Uterus (tissue), 4 donors: Measurements from ENCODE around the gene DUSP8. TPM values are rescaled to one million over a fixed set of nuclear protein-coding genes. Genes with fewer than 3 reads are reported as not detected.
"Not testable (repeated sequence)": the region's sequence is repeated elsewhere in the genome, so short reads cannot be mapped to it uniquely, and the experiment has no call there.

Experiments used
- DNase-seq, 2 donors: peaks; one replicate each; pipeline ENCODE4 v3.0.0-alpha.2; 2019 to 2020
- H3K27ac ChIP-seq, 2 donors: fragments of 200-600 bp; sonication (generic); 1 replicate in 1 of 2; 2 replicates in 1 of 2; pipeline ENCODE4 v1.5.1; 2016 to 2018
- H3K27me3 ChIP-seq, 2 donors: fragments of 200-600 bp; sonication (generic); one replicate each; pipeline ENCODE4 v1.5.1; 2018 to 2019; ENCODE audit warnings: control low read depth in 1 of 2
- H3K36me3 ChIP-seq, 2 donors: fragments of 200-600 bp; sonication (generic); one replicate each; pipeline ENCODE4 v1.5.1; 2019; ENCODE audit warnings: control low read depth in 1 of 2
- H3K4me1 ChIP-seq, 2 donors: fragments of 200-600 bp; sonication (generic); one replicate each; pipeline ENCODE4 v1.5.1; 2018 to 2019; ENCODE audit warnings: control low read depth in 1 of 2
- H3K4me3 ChIP-seq, 2 donors: fragments of 200-600 bp; sonication (generic); 1 replicate in 1 of 2; 2 replicates in 1 of 2; pipeline ENCODE4 v1.5.1; 2018 to 2019; ENCODE audit warnings: mild to moderate bottlenecking in 1 of 2
- H3K9me3 ChIP-seq, 2 donors: fragments of 200-600 bp; sonication (generic); one replicate each; pipeline ENCODE4 v1.5.1; 2019; ENCODE audit warnings: control low read depth in 1 of 2
- POLR2A ChIP-seq, 2 donors: fragments of 450-650 bp; IDR thresholded peaks; one replicate each; pipeline ENCODE4 v1.6.1; 2016; ENCODE audit warnings: antibody characterized with exemption in 2 of 2, mild to moderate bottlenecking in 1 of 2, moderate library complexity in 1 of 2
- intact Hi-C: fragments of 100-400 bp; cut with DNase I; formaldehyde crosslinking; loops from one replicate; pipeline ENCODE4 v1.15.1; 2023; ENCODE audit warnings: low total_unique reads
- total RNA-seq, 4 donors: library from RNA; depleted of rRNA in 3 of 4; stranded (reverse); fragments of >200 nt in 3 of 4; gene quantifications; one replicate each; pipeline versions ENCODE4 v1.1.0 to v1.2.4, GENCODE V29; 2014 to 2023
- TF ChIP-seq, protein P1 (sequence below), 4 experiments: fragments of 200-600 bp in 2 of 4; fragments of 450-650 bp in 2 of 4; sonication (generic) in 2 of 4; IDR thresholded peaks; one replicate each; pipeline ENCODE4 v1.5.1; 2016 to 2019; ENCODE audit warnings: antibody characterized with exemption in 4 of 4, mild to moderate bottlenecking in 2 of 4, moderate library complexity in 1 of 4
- donor health status: DM: yes; HTN: yes; CAD: no.

Gene DUSP8
- total RNA-seq, 4 donors from 2014 or later, result under 0.01 to 21.7 (median 3.1) TPM

DNA sequence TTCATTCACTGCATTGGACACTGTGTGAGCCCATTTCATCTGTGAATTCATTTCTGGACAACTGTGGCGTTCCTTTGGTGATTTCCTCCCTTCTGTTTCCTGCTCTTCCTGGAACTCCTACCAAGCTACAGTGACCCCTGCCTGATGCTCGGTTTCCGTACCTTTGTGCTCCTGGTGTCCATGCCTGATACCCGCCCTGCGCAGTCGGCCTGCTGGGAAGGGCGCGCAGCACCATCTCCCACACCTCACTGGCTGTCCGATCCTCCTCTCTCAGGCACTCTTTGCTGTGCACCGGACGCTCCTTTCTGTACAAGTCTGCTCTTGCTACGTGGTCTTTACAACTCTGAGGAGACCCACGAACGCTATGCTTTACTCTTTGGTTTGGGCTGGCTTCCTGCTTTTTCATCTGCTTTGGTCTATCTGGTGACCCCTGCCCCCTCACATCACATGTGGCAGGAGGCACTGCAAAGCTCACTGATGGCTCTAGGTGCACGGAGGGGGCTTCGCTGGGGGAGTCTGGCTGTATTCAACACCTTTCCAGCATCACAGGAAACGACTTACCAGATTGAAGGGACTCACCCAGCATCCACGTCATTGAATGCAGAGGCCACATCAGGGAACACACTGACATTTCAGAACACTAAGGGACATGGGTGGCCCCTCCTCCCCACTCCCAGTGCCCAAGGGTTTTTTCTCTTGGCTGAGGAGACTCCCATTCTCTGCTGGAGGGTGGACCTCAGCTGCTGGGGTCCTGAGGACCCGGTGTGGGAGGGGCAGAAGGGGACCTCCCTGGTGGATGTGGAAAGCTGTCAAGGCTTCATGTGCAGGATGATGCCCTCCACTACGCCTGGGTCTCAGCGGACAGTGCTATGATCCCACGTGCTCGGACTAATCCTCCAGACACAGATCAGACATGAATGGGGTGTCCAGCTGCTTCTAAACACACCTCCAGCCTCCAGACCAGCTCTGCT lies 58.5 kb downstream of the DUSP8 start:
- H3K27ac ChIP-seq, result no peak overlapping the region
- no peak for DNase-seq
- H3K4me3 ChIP-seq, result no peak overlapping the region
- TF ChIP-seq POLR2A (IDR thresholded peaks at IDR 0.05), result no peak
- TF ChIP-seq, protein P1, sequence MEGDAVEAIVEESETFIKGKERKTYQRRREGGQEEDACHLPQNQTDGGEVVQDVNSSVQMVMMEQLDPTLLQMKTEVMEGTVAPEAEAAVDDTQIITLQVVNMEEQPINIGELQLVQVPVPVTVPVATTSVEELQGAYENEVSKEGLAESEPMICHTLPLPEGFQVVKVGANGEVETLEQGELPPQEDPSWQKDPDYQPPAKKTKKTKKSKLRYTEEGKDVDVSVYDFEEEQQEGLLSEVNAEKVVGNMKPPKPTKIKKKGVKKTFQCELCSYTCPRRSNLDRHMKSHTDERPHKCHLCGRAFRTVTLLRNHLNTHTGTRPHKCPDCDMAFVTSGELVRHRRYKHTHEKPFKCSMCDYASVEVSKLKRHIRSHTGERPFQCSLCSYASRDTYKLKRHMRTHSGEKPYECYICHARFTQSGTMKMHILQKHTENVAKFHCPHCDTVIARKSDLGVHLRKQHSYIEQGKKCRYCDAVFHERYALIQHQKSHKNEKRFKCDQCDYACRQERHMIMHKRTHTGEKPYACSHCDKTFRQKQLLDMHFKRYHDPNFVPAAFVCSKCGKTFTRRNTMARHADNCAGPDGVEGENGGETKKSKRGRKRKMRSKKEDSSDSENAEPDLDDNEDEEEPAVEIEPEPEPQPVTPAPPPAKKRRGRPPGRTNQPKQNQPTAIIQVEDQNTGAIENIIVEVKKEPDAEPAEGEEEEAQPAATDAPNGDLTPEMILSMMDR (IDR thresholded peaks at IDR 0.05), result no peak
- intact Hi-C loops, result loop anchor here (2.0 to 10.0 kb wide), 2 partner anchors 57 to 309 kb away; no protein-coding TSS in a partner anchor
- H3K36me3 ChIP-seq, result no peaks in the 10 kb centered on the region
- peaks cover 9 to 23% of the 10 kb centered on the region in 2 donors for H3K4me1 ChIP-seq
- no peaks in the 10 kb centered on the region for H3K27me3 ChIP-seq
- no peaks in the 10 kb centered on the region for H3K9me3 ChIP-seq

DNA sequence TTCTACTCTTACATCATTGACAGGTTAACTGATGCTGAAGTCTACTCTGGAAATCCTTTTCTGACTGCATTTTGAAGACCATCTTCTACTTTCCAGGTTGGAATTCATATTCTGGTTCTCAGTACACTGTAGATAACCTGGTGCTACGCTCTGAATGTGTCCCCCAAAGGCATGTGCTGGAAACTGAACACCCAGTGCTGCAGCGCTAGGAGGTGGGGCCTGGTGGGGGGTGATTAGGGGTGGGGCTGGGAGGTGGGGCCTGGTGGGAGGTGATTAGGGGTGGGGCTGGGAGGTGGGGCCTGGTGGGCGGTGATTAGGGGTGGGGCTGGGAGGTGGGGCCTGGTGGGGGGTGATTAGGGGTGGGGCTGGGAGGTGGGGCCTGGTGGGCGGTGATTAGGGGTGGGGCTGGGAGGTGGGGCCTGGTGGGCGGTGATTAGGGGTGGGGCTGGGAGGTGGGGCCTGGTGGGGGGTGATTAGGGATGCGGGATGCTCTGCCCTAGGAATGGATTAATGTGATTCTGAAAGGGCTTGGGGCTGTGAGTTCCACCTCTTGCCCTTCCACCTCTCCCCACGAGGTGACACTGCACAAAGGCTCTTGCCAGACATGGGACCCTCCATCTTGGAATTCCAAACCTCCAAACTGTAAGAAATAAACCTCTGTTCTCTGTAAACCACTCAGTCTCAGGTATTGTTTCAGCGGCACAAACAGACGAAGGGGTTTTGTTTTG lies 59.4 kb downstream of the DUSP8 start:
- not testable (repeated sequence) for H3K4me3 ChIP-seq, H3K27ac ChIP-seq, H3K27me3 ChIP-seq, DNase-seq, H3K9me3 ChIP-seq, H3K36me3 ChIP-seq
- peaks cover 9 to 23% of the 10 kb centered on the region in 2 donors for H3K4me1 ChIP-seq
- intact Hi-C loops, result loop anchor here (10.0 kb wide), 1 partner anchor 308 kb away; no protein-coding TSS in a partner anchor

DNA sequence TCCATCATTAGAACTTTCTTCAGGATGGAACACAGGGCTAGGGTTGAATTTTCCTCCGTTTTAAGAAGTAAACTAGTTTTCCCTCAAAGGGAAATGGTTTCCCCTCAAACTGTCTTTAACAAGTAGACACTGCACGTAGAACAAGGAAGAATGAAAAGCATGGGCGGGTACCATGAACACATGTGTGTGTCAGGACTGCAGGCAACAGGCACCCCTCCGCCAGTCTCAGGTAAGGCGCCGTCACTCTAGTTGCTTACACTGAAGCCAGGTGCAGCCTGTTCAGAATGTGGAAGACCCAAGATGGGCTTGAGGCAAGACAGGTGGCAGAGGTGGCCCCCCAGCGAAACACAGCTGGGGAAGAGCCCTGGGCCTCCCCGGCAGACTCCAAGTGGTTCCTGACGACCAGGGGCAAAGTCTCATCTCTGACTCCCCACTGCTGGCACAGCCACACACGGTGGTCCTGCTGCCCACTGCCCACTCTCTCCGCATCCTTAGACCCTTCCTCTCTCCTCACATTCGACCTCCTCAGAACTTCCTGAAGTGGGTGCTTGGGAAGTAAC lies 60.1 kb downstream of the DUSP8 start:
- no peaks in the 10 kb centered on the region for H3K36me3 ChIP-seq

DNA sequence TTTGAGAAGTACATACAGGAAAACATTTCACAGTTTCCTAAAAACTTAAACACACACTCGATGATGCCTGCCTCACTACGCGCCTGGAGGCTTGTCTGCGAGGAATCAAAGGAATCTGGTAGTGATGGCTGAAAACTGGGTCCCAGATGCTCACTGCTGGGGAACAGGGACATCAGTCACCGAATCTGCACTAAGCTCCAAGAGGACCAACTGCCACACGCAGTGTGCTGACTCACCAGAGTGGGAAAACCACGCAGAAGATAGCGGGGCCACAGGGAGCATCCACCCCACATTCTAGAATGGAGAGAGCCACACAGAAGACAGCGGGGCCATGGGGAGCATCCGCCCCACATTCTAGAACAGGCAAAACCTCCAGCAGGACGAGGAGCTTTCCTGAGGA lies 61.1 kb downstream of the DUSP8 start:
- no peaks in the 10 kb centered on the region for H3K36me3 ChIP-seq
- H3K27ac ChIP-seq, result no peak overlapping the region
- H3K27me3 ChIP-seq, result no peaks in the 10 kb centered on the region
- no peak for DNase-seq
- H3K9me3 ChIP-seq, result no peaks in the 10 kb centered on the region
- intact Hi-C loops, result loop anchor here (10.0 kb wide), 1 partner anchor 306 kb away; no protein-coding TSS in a partner anchor
- H3K4me1 ChIP-seq, result peaks cover 9 to 21% of the 10 kb centered on the region in 2 donors
- no peak for TF ChIP-seq POLR2A (IDR thresholded peaks at IDR 0.05)
- no peak overlapping the region for H3K4me3 ChIP-seq

More for the DNA sequence above, 60.1 kb downstream of the DUSP8 start:
- Histone ChIP-seq H3K4me1 (peaks cover 9 to 23% of the 10 kb centered on the region in 2 donors), H3K9me3 (no peaks in the 10 kb centered on the region), H3K27ac (no peak overlapping the region), H3K4me3 (no peak overlapping the region), H3K27me3 (no peaks in the 10 kb centered on the region)
- intact Hi-C loops, result loop anchor here (10.0 kb wide), 1 partner anchor 307 kb away; no protein-coding TSS in a partner anchor
- no peak for DNase-seq
- TF ChIP-seq POLR2A (IDR thresholded peaks at IDR 0.05), result no peak
- TF ChIP-seq, protein P1 (IDR thresholded peaks at IDR 0.05), result no peak

DNA sequence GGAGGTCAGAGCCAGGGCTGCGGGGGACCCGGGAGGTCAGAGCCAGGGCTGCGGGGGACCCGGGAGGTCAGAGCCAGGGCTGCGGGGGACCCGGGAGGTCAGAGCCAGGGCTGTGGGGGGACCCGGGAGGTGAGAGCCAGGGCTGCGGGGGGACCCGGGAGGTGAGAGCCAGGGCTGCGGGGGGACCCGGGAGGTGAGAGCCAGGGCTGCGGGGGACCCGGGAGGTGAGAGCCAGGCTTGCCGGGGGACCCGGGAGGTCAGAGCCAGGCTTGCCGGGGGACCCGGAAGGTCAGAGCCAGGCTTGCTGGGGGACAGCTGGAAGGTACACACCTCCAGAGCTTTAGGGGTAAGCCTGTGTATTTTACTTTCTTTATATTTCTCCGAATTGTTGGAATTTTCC lies 61.7 kb downstream of the DUSP8 start:
- peaks cover 4 to 16% of the 10 kb centered on the region in 2 donors for H3K4me1 ChIP-seq
- intact Hi-C loops, result loop anchor here (10.0 kb wide), 1 partner anchor 306 kb away; no protein-coding TSS in a partner anchor

DNA sequence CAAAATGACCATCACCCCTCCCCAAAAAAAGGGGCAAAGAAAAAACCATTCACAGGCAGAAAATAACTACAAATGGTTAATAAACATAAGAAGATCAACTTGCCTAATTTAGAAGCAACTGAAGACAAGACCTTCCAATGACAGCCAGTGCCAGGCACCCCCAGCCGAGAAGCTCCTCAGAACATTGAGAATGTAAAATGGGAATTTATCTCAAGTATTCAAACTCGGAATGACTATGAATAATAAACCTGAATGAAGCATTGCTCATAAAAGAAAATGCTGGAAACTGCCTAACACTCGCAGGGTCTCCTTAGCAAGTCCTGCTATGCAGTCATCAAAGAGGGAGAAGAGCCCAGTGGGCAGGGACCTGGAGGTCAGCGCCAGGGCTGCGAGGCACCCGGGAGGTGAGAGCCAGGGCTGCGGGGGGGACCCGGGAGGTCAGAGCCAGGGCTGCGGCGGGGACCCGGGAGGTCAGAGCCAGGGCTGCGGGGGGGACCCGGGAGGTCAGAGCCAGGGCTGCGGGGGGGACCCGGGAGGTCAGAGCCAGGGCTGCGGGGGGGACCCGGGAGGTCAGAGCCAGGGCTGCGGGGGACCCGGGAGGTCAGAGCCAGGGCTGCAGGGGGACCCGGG lies 62.3 kb downstream of the DUSP8 start:
- H3K9me3 ChIP-seq, result no peaks in the 10 kb centered on the region
- no peak overlapping the region for H3K4me3 ChIP-seq
- H3K27ac ChIP-seq, result no peak overlapping the region
- no peaks in the 10 kb centered on the region for H3K36me3 ChIP-seq
- DNase-seq, result no peak
- intact Hi-C loops, result loop anchor here (10.0 kb wide), 1 partner anchor 305 kb away; no protein-coding TSS in a partner anchor
- H3K27me3 ChIP-seq, result no peaks in the 10 kb centered on the region
- no peak for TF ChIP-seq POLR2A (IDR thresholded peaks at IDR 0.05)
- TF ChIP-seq, protein P1 (IDR thresholded peaks at IDR 0.05), result no peak
- peaks cover 0 to 10% of the 10 kb centered on the region in 2 donors for H3K4me1 ChIP-seq

More for the DNA sequence above, 61.7 kb downstream of the DUSP8 start:
- not testable (repeated sequence) for H3K27ac ChIP-seq, H3K9me3 ChIP-seq, H3K27me3 ChIP-seq, H3K4me3 ChIP-seq, DNase-seq, H3K36me3 ChIP-seq
